ENCODE data around the gene LSM14B. TPM values are rescaled to one million over a fixed set of nuclear protein-coding genes. Genes with fewer than 3 reads are reported as not detected.

Gene LSM14B
- total and polyA plus RNA-seq, 2 experiments from 2014 or later = 7.1 to 43.1 TPM

- no peaks in the 10 kb centered on the region for H3K4me1 ChIP-seq (ENCODE audit: insufficient read depth)
- no peak for DNase-seq (ENCODE audit: low spot score)
- no peaks in the 10 kb centered on the region for H3K9me2 ChIP-seq (replicated peaks; ENCODE audit: insufficient read depth)
- peaks cover 8% of the 10 kb centered on the region for H4K20me1 ChIP-seq (ENCODE audit: insufficient read depth, poor library complexity, severe bottlenecking)
- H3K79me2 ChIP-seq = peaks cover 37% of the 10 kb centered on the region
- no peak overlapping the region for H3K27ac ChIP-seq
- no peaks in the 10 kb centered on the region for H3K36me3 ChIP-seq (replicated peaks; ENCODE audit: insufficient read depth, low read depth)
- no peak overlapping the region for H3K4me3 ChIP-seq
- H3K27me3 ChIP-seq = no peaks in the 10 kb centered on the region
- no peak overlapping the region for H2AFZ ChIP-seq
- H3K9me3 ChIP-seq (ENCODE audit: low read depth) = no peaks in the 10 kb centered on the region
- TF ChIP-seq CTCF (IDR thresholded peaks at IDR 0.05; ENCODE audit: poor library complexity) = no peak
- TF ChIP-seq EZH2 (IDR thresholded peaks at IDR 0.05; ENCODE audit: borderline replicate concordance) = no peak
- no peak for TF ChIP-seq EZH2phosphoT487 (IDR thresholded peaks at IDR 0.05; ENCODE audit: low read depth, severe bottlenecking, unreplicated experiment)
- H3K4me2 ChIP-seq = no peak overlapping the region
- 93% methylated on average over 7 of the region's 7 CpGs for WGBS (ENCODE audit: low lambda C conversion rate, missing lambda C conversion rate)
Observed at GRCh38 chr20:62132421-62132820, 10.1 kb downstream of the LSM14B start.

GRCh38 chr20:62133051-62133845, 11.0 kb downstream of the LSM14B start:
- Histone ChIP-seq H3K4me2 (no peak overlapping the region), H3K36me3 (replicated peaks; ENCODE audit: insufficient read depth, low read depth) (no peaks in the 10 kb centered on the region), H3K9me2 (replicated peaks; ENCODE audit: insufficient read depth) (no peaks in the 10 kb centered on the region), H3K9me3 (ENCODE audit: low read depth) (no peaks in the 10 kb centered on the region), H2AFZ (no peak overlapping the region), H3K4me1 (ENCODE audit: insufficient read depth) (no peaks in the 10 kb centered on the region), H3K27ac (no peak overlapping the region), H4K20me1 (ENCODE audit: insufficient read depth, poor library complexity, severe bottlenecking) (peaks cover 14% of the 10 kb centered on the region), H3K27me3 (no peaks in the 10 kb centered on the region), H3K4me3 (no peak overlapping the region), H3K79me2 (peaks cover 30% of the 10 kb centered on the region)
- DNase-seq (ENCODE audit: low spot score) = no peak
- 93% methylated on average over 29 of the region's 29 CpGs for WGBS (ENCODE audit: low lambda C conversion rate, missing lambda C conversion rate)
- TF ChIP-seq EZH2 (IDR thresholded peaks at IDR 0.05; ENCODE audit: borderline replicate concordance) (no peak), EZH2phosphoT487 (IDR thresholded peaks at IDR 0.05; ENCODE audit: low read depth, severe bottlenecking, unreplicated experiment) (no peak), CTCF (IDR thresholded peaks at IDR 0.05; ENCODE audit: poor library complexity) (no peak)

- no peaks in the 10 kb centered on the region for H3K27me3 ChIP-seq
- H3K79me2 ChIP-seq = peaks cover 30% of the 10 kb centered on the region
- TF ChIP-seq EZH2phosphoT487 (IDR thresholded peaks at IDR 0.05; ENCODE audit: low read depth, severe bottlenecking, unreplicated experiment) (no peak), CTCF (IDR thresholded peaks at IDR 0.05; ENCODE audit: poor library complexity) (no peak), EZH2 (IDR thresholded peaks at IDR 0.05; ENCODE audit: borderline replicate concordance) (no peak)
- no peak for DNase-seq (ENCODE audit: low spot score)
- 87% methylated on average over 12 of the region's 12 CpGs for WGBS (ENCODE audit: low lambda C conversion rate, missing lambda C conversion rate)
- no peaks in the 10 kb centered on the region for H3K9me3 ChIP-seq (ENCODE audit: low read depth)
- no peak overlapping the region for H2AFZ ChIP-seq
- no peaks in the 10 kb centered on the region for H3K36me3 ChIP-seq (replicated peaks; ENCODE audit: insufficient read depth, low read depth)
- no peak overlapping the region for H3K27ac ChIP-seq
- no peak overlapping the region for H3K4me2 ChIP-seq
- H3K9me2 ChIP-seq (replicated peaks; ENCODE audit: insufficient read depth) = no peaks in the 10 kb centered on the region
- no peak overlapping the region for H3K4me3 ChIP-seq
- peaks cover 16% of the 10 kb centered on the region for H4K20me1 ChIP-seq (ENCODE audit: insufficient read depth, poor library complexity, severe bottlenecking)
- no peaks in the 10 kb centered on the region for H3K4me1 ChIP-seq (ENCODE audit: insufficient read depth)
Observed at GRCh38 chr20:62133864-62134263, 11.6 kb downstream of the LSM14B start.

Measured in hepatocyte (in vitro differentiated cells).